Measurements from ENCODE around the gene YKT6.

GRCh38 chr7:44154703-44155102, 46.1 kb upstream of the YKT6 start:
- TF ChIP-seq EZH2phosphoT487 (IDR thresholded peaks at IDR 0.05; ENCODE audit: low read depth): no peak
- no peak for TF ChIP-seq CTCF (IDR thresholded peaks at IDR 0.05; ENCODE audit: low read depth, low read length)
